GM23248 (cell line): ENCODE results near the gene IRF1. TPM values are rescaled to one million over a fixed set of nuclear protein-coding genes. Genes with fewer than 3 reads are reported as not detected.

Experiments used
- DNase-seq: peaks from one replicate; pipeline ENCODE4 v3.0.0-alpha.2; 2015
- H2AFZ ChIP-seq: fragments of 200-600 bp; sonication (generic); 2 replicates; pipeline ENCODE4 v1.6.1; 2016; ENCODE audit warnings: antibody characterized with exemption
- H3F3A ChIP-seq: fragments of 200-600 bp; sonication (generic); 2 replicates; pipeline ENCODE4 v1.6.1; 2016; ENCODE audit warnings: mild to moderate bottlenecking, antibody characterized with exemption, mixed run types; ENCODE audit not compliant: insufficient read depth
- H3K27ac ChIP-seq: fragments of 200-600 bp; sonication (generic); 2 replicates; pipeline ENCODE4 v1.5.1; 2016; ENCODE audit warnings: mild to moderate bottlenecking
- H3K27me3 ChIP-seq: fragments of 200-600 bp; sonication (generic); replicated peaks from 2 replicates; pipeline ENCODE4 v1.6.1; 2016; ENCODE audit warnings: mild to moderate bottlenecking; ENCODE audit not compliant: insufficient read depth
- H3K36me3 ChIP-seq: fragments of 200-600 bp; sonication (generic); 2 replicates; pipeline ENCODE4 v1.6.1; 2016; ENCODE audit warnings: low read depth, mild to moderate bottlenecking
- H3K4me1 ChIP-seq: fragments of 200-600 bp; sonication (generic); 2 replicates; pipeline ENCODE4 v1.6.1; 2016; ENCODE audit warnings: mild to moderate bottlenecking; ENCODE audit not compliant: insufficient read depth
- H3K4me2 ChIP-seq: fragments of 200-600 bp; sonication (generic); one replicate; pipeline ENCODE4 v1.6.1; 2016; ENCODE audit warnings: mild to moderate bottlenecking; ENCODE audit not compliant: unreplicated experiment
- H3K4me3 ChIP-seq: fragments of 200-600 bp; sonication (generic); 2 replicates; pipeline ENCODE4 v1.5.1; 2016; ENCODE audit warnings: mild to moderate bottlenecking
- H3K79me2 ChIP-seq: fragments of 200-600 bp; sonication (generic); 2 replicates; pipeline ENCODE4 v1.6.1; 2016; ENCODE audit warnings: mild to moderate bottlenecking; ENCODE audit not compliant: insufficient read depth
- H3K9ac ChIP-seq: fragments of 200-600 bp; sonication (generic); 2 replicates; pipeline ENCODE4 v1.6.1; 2016; ENCODE audit warnings: mild to moderate bottlenecking
- H3K9me2 ChIP-seq: fragments of 200-600 bp; sonication (generic); 2 replicates; pipeline ENCODE4 v1.6.1; 2016; ENCODE audit warnings: mixed run types, mild to moderate bottlenecking, moderate library complexity; ENCODE audit not compliant: insufficient read depth
- H3K9me3 ChIP-seq: fragments of 200-600 bp; sonication (generic); one replicate; pipeline ENCODE4 v1.6.1; 2017; ENCODE audit warnings: low read depth
- H4K20me1 ChIP-seq: fragments of 200-600 bp; sonication (generic); 2 replicates; pipeline ENCODE4 v1.6.0; 2016; ENCODE audit not compliant: insufficient read depth
- EZH2 ChIP-seq: fragments of 200-600 bp; sonication (generic); IDR thresholded peaks from 2 replicates; pipeline ENCODE4 v1.6.1; 2018; ENCODE audit warnings: antibody characterized with exemption, mild to moderate bottlenecking; ENCODE audit not compliant: insufficient read depth, poor library complexity, severe bottlenecking
- EZH2phosphoT487 ChIP-seq: fragments of 200-600 bp; sonication (generic); IDR thresholded peaks from 2 replicates; pipeline ENCODE4 v1.6.1; 2018; ENCODE audit warnings: antibody characterized with exemption, moderate library complexity, mild to moderate bottlenecking, low read depth; ENCODE audit not compliant: insufficient read depth
- WGBS, 2 experiments: methylation state at CpG; one replicate each; pipeline ENCODE4 v1.1.6; 2015 to 2017; ENCODE audit warnings: low lambda C conversion rate in 2 of 2, low coverage in 1 of 2; ENCODE audit errors: missing lambda C conversion rate in 2 of 2; 5-methylcytosine and 5-hydroxymethylcytosine counted together
- in situ Hi-C: fragments of 300-500 bp; cut with MboI; formaldehyde crosslinking; loops from 2 replicates; pipeline ENCODE4 v1.15.0; 2020
- polyA plus RNA-seq: library from polyadenylated mRNA; unstranded; fragments of >200 nt; fragmentation: Nextera tagmentation; extraction: Ambion mirVana; gene quantifications from 2 replicates; pipeline ENCODE4 v1.2.1, GENCODE V29; 2016
- total RNA-seq: library from RNA; depleted of rRNA; stranded (reverse); fragments of >200 nt; shearing (Covaris generic); gene quantifications from 2 replicates; pipeline ENCODE4 v1.2.3, GENCODE V29; 2014; rRNA removed

The IRF1 gene
- total RNA-seq = 6.2 and 10.4 TPM in 2 replicates
- 21.7 and 22.2 TPM in 2 replicates for polyA plus RNA-seq

- DNase-seq = peak; percentile 98
- WGBS, 2 experiments = 0 to 1% methylated on average over 54 to 57 of the region's 87 CpGs
- peaks cover 7% of the 10 kb centered on the region; the same call in 1 of the 2 replicates for H4K20me1 ChIP-seq
- peaks cover 15% of the 10 kb centered on the region for H3K36me3 ChIP-seq
- H3K27me3 ChIP-seq = no peaks in the 10 kb centered on the region
- no peaks in the 10 kb centered on the region for H3K9me2 ChIP-seq
- peak within 1 kb of the TSS; percentile 86 for H3K4me2 ChIP-seq
- peaks cover 6% of the 10 kb centered on the region; the same call in 1 of the 2 replicates for H3F3A ChIP-seq
- TF ChIP-seq EZH2 = no peak
- TF ChIP-seq EZH2phosphoT487 = no peak
- H3K9me3 ChIP-seq = no peaks in the 10 kb centered on the region
- in situ Hi-C loops = no loop called here
- peak within 1 kb of the TSS; percentile 91 for H3K4me3 ChIP-seq
- H3K79me2 ChIP-seq = peaks cover 29% of the 10 kb centered on the region
- peaks cover 8% of the 10 kb centered on the region for H3K4me1 ChIP-seq
- H2AFZ ChIP-seq = peak within 1 kb of the TSS; percentile 73
- H3K27ac ChIP-seq = peak within 1 kb of the TSS; percentile 88
- peak within 1 kb of the TSS; percentile 92 for H3K9ac ChIP-seq
Observed at GRCh38 chr5:132490484-132491367, at the start of gene IRF1. Gene IRF1, minus strand, starts transcription at chr5:132490773. Its CDS starts 1,295 bp downstream, at chr5:132489478.

- 52 to 57% methylated on average over 5 of the region's 5 CpGs for WGBS, 2 experiments
- no peak overlapping the region for H3K9ac ChIP-seq
- no peaks in the 10 kb centered on the region for H4K20me1 ChIP-seq
- H3F3A ChIP-seq = no peaks in the 10 kb centered on the region
- H3K9me3 ChIP-seq = no peaks in the 10 kb centered on the region
- no peak for DNase-seq
- H2AFZ ChIP-seq = no peak overlapping the region
- H3K27me3 ChIP-seq = peaks cover 14% of the 10 kb centered on the region
- H3K9me2 ChIP-seq = no peaks in the 10 kb centered on the region
- in situ Hi-C loops = no loop called here
- H3K4me1 ChIP-seq = no peaks in the 10 kb centered on the region
- TF ChIP-seq EZH2 (no peak), EZH2phosphoT487 (no peak)
- H3K79me2 ChIP-seq = no peaks in the 10 kb centered on the region
- no peaks in the 10 kb centered on the region for H3K36me3 ChIP-seq
- no peak overlapping the region for H3K27ac ChIP-seq
- H3K4me3 ChIP-seq = no peak overlapping the region
- no peak overlapping the region for H3K4me2 ChIP-seq
Observed at GRCh38 chr5:132540149-132540548, 49.6 kb upstream of the IRF1 start.

GRCh38 chr5:132539716-132540115 is 49.1 kb upstream of the IRF1 start:
- 61 to 74% methylated on average over 4 of the region's 4 CpGs for WGBS, 2 experiments
- TF ChIP-seq EZH2phosphoT487 (no peak), EZH2 (no peak)

GRCh38 chr5:132530946-132531345 is 40.4 kb upstream of the IRF1 start:
- in situ Hi-C loops = no loop called here

More at GRCh38 chr5:132539716-132540115, 49.1 kb upstream of the IRF1 start:
- DNase-seq = no peak
- Histone ChIP-seq H3K9me2 (no peaks in the 10 kb centered on the region), H3K4me1 (no peaks in the 10 kb centered on the region), H3K79me2 (no peaks in the 10 kb centered on the region), H3K27ac (no peak overlapping the region), H3F3A (no peaks in the 10 kb centered on the region), H3K9ac (no peak overlapping the region), H3K9me3 (no peaks in the 10 kb centered on the region), H2AFZ (no peak overlapping the region), H4K20me1 (no peaks in the 10 kb centered on the region), H3K36me3 (no peaks in the 10 kb centered on the region), H3K27me3 (peaks cover 17% of the 10 kb centered on the region), H3K4me3 (no peak overlapping the region), H3K4me2 (no peak overlapping the region)
- in situ Hi-C loops = no loop called here

More at GRCh38 chr5:132530946-132531345, 40.4 kb upstream of the IRF1 start:
- TF ChIP-seq EZH2 = no peak
- TF ChIP-seq EZH2phosphoT487 = no peak
- no peaks in the 10 kb centered on the region for H3K79me2 ChIP-seq
- DNase-seq = no peak
- no peak overlapping the region for H3K9ac ChIP-seq
- no peaks in the 10 kb centered on the region for H3K9me2 ChIP-seq
- no peaks in the 10 kb centered on the region for H3K4me1 ChIP-seq
- no peaks in the 10 kb centered on the region for H3K36me3 ChIP-seq
- whole genome bisulfite sequencing, 2 experiments = 69 to 72% methylated on average over 4 of the region's 4 CpGs
- no peak overlapping the region for H3K27ac ChIP-seq
- no peaks in the 10 kb centered on the region for H3K9me3 ChIP-seq
- no peak overlapping the region for H2AFZ ChIP-seq
- H3K27me3 ChIP-seq = peaks cover 29% of the 10 kb centered on the region
- H3K4me2 ChIP-seq = no peak overlapping the region
- no peak overlapping the region for H3K4me3 ChIP-seq
- no peaks in the 10 kb centered on the region for H3F3A ChIP-seq
- no peaks in the 10 kb centered on the region for H4K20me1 ChIP-seq
